ENCODE measurements around the gene ATCAY. TPM values are rescaled to one million over a fixed set of nuclear protein-coding genes. Genes with fewer than 3 reads are reported as not detected.
A peak's percentile ranks its signal among the peaks of the same experiment; 100 is the strongest.

ATCAY gene
- total and polyA plus RNA-seq, 10 donors = not detected

DNA sequence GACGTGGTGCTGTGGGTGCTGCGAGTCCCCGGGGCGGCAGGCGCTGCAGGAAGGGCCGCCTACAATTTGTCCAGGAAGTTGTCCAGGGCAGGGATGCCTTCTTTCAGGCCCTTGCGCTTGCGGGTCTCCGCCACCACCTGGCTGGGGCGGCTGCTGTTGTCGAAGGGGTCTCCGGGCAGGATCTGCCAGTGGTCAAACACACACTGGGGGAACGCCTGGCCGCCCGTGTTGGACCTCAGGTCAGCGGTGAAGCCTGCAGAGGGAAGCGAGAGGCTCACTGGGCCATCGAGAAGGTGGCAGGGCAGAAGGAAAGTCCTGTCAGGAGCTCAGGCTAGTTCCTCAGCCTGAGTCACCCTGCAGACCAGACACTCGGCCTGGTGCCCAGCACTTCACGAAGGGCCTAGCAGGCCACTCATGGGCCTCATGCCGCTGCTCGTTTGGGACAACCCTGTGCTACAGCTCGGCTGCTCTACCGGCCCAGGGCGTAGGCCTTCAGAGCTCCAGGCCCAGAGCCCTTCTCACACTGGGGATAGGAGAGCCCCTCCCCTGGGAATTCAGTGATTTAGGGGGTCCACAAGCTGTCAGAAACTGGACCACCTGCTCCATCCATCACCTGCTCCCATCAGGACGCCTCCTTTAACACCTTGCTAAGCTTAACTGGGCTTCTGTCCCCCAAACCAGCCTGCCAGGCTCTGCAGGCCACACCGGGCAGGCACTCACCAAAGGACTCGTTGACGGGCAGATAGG lies 96.2 kb downstream of the ATCAY start:
- Histone ChIP-seq H3K27me3 (replicated peaks in 1 of 7) (no peaks in the 10 kb centered on the region), H3K4me1 (peaks cover 0 to 58% (median 24%) of the 10 kb centered on the region in 6 donors), H3K4me3 (no peak overlapping the region), H3K27ac (no peak overlapping the region), H3K36me3 (peaks cover 19 to 76% (median 68%) of the 10 kb centered on the region in 6 donors), H3K9me3 (no peaks in the 10 kb centered on the region)
- TF ChIP-seq POLR2AphosphoS5 (IDR thresholded peaks at IDR 0.05) (peak in 2 of 3 donors; percentile 39 to 67), POLR2A (IDR thresholded peaks at IDR 0.05) (no peak), CTCF (IDR thresholded peaks at IDR 0.05 in 8 of 11, conservative IDR thresholded peaks at IDR 0.05 in 3 of 11) (no peak)
- intact Hi-C loops (cut with DNase I; ENCODE audit: low total_unique reads) = no loop called here
- 80 to 92% (median 89%) methylated on average over 20 to 29 of the region's 29 CpGs for WGBS, 5 donors
- DNase-seq = no peak

Small RNA genes lying within 50 kb of the gene (microRNA-seq; reads per million reads assigned to microRNA genes)
- gene MIR637 = 0 reads per million in 3 donors

Small RNA genes lying within 50 kb of the gene (small RNA-seq; reads per million reads assigned to genes)
- 0 reads per million in 4 donors for gene RN7SL202P

Other genes starting within 250 kb of the ATCAY start
- 10 to 100 TPM; 30.2 to 41.9 (median 38.8) TPM for gene PIP5K1C, start 180.2 kb upstream of the ATCAY start, total RNA-seq
- gene PIP5K1C, start 180.2 kb upstream of the ATCAY start, polyA plus RNA-seq = 10 to 100 TPM in 1 of 3 donors, 1 to 10 TPM in 2; 6.2 to 21.4 (median 7.6) TPM
- 1 to 10 TPM in 6 of 7 donors, under 1 TPM in 1; 0.75 to 9.0 (median 2.5) TPM for gene TJP3, start 172.3 kb upstream of the ATCAY start, total RNA-seq
- gene TJP3, start 172.3 kb upstream of the ATCAY start, polyA plus RNA-seq = 1 to 10 TPM in 2 of 3 donors, under 1 TPM in 1; 0.39 to 1.1 (median 1.1) TPM
- 10 to 100 TPM; 28.8 to 37.1 (median 34.3) TPM for gene APBA3, start 119.0 kb upstream of the ATCAY start, total RNA-seq
- 10 to 100 TPM; 17.1 to 30.8 (median 17.5) TPM for gene APBA3, start 119.0 kb upstream of the ATCAY start, polyA plus RNA-seq
- 10 to 100 TPM; 38.7 to 66.2 (median 48.2) TPM for gene MRPL54, start 118.0 kb upstream of the ATCAY start, total RNA-seq
- gene MRPL54, start 118.0 kb upstream of the ATCAY start, polyA plus RNA-seq = 100 to 1,000 TPM; 128 to 157 (median 140) TPM
- gene RAX2, start 108.5 kb upstream of the ATCAY start, total RNA-seq = not detected
- gene RAX2, start 108.5 kb upstream of the ATCAY start, polyA plus RNA-seq = not detected
- 10 to 100 TPM in 6 of 7 donors, 1 to 10 TPM in 1; 8.1 to 22.6 (median 15.2) TPM for gene MATK, start 94.3 kb upstream of the ATCAY start, total RNA-seq
- gene MATK, start 94.3 kb upstream of the ATCAY start, polyA plus RNA-seq = 10 to 100 TPM; 16.2 to 19.1 (median 18.7) TPM
- gene ZFR2, start 11.6 kb upstream of the ATCAY start, total RNA-seq = under 1 TPM in 4 of 7 donors, not detected in 3; 0.13 to 0.92 (median 0.47) TPM
- gene ZFR2, start 11.6 kb upstream of the ATCAY start, polyA plus RNA-seq = under 1 TPM; 0.11 to 0.43 (median 0.26) TPM
- gene NMRK2, start 52.4 kb downstream of the ATCAY start, total RNA-seq = not detected
- gene NMRK2, start 52.4 kb downstream of the ATCAY start, polyA plus RNA-seq = 1 to 10 TPM in 1 of 3 donors, under 1 TPM in 2; 0.29 to 1.5 (median 0.52) TPM
- 10 to 100 TPM; 37.1 to 49.3 (median 46.7) TPM for gene DAPK3, start 90.4 kb downstream of the ATCAY start, total RNA-seq
- 10 to 100 TPM; 26.5 to 68.8 (median 30.8) TPM for gene DAPK3, start 90.4 kb downstream of the ATCAY start, polyA plus RNA-seq
- gene EEF2, start 104.8 kb downstream of the ATCAY start, total RNA-seq = 1,000 to 10,000 TPM; 1,078 to 1,961 (median 1,406) TPM
- 1,000 to 10,000 TPM in 1 of 3 donors, 100 to 1,000 TPM in 2; 565 to 1,281 (median 624) TPM for gene EEF2, start 104.8 kb downstream of the ATCAY start, polyA plus RNA-seq
- 10 to 100 TPM; 16.4 to 30.5 (median 29.0) TPM for gene PIAS4, start 127.1 kb downstream of the ATCAY start, total RNA-seq
- 10 to 100 TPM in 1 of 3 donors, 1 to 10 TPM in 2; 6.2 to 13.9 (median 6.4) TPM for gene PIAS4, start 127.1 kb downstream of the ATCAY start, polyA plus RNA-seq
- 10 to 100 TPM; 43.0 to 68.1 (median 53.7) TPM for gene ZBTB7A, start 186.2 kb downstream of the ATCAY start, total RNA-seq
- gene ZBTB7A, start 186.2 kb downstream of the ATCAY start, polyA plus RNA-seq = 10 to 100 TPM in 1 of 3 donors, 1 to 10 TPM in 2; 4.0 to 15.2 (median 4.2) TPM
- 100 to 1,000 TPM in 5 of 7 donors, 10 to 100 TPM in 2; 95.3 to 131 (median 101) TPM for gene MAP2K2, start 243.4 kb downstream of the ATCAY start, total RNA-seq
- 100 to 1,000 TPM; 117 to 165 (median 160) TPM for gene MAP2K2, start 243.4 kb downstream of the ATCAY start, polyA plus RNA-seq